GM10266 (cell line): Measurements from ENCODE around the gene MAP3K1.

Source experiments
- DNase-seq: peaks from one replicate; pipeline ENCODE4 v3.0.0; 2012; ENCODE audit errors: extremely low spot score
- TF ChIP-seq, protein P1 (sequence below): IDR thresholded peaks from 2 replicates; pipeline ENCODE4 v1.5.1; 2012; ENCODE audit warnings: mild to moderate bottlenecking, low read depth; ENCODE audit not compliant: control insufficient read depth, insufficient read depth; ENCODE audit errors: missing control alignments

Gene MAP3K1

DNA sequence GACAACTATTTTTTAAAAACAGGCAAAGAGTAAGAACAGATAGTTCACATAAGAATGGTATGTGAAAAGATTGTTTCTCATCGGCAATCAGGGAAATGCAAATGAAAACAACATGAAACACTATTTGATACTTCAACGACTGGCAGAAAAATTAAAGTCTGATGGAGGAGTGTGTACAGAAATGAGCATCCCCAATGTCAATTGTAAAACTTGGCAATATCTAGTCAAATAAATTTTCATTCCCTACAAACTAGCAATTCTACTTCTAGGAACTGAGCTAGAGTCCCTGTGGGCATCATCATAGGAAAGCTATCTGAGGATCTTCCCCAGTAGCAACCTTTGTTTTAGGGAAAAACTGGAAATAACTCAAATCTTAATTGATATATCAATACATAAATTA, 29.0 kb upstream of the MAP3K1 start:
- TF ChIP-seq, protein P1, sequence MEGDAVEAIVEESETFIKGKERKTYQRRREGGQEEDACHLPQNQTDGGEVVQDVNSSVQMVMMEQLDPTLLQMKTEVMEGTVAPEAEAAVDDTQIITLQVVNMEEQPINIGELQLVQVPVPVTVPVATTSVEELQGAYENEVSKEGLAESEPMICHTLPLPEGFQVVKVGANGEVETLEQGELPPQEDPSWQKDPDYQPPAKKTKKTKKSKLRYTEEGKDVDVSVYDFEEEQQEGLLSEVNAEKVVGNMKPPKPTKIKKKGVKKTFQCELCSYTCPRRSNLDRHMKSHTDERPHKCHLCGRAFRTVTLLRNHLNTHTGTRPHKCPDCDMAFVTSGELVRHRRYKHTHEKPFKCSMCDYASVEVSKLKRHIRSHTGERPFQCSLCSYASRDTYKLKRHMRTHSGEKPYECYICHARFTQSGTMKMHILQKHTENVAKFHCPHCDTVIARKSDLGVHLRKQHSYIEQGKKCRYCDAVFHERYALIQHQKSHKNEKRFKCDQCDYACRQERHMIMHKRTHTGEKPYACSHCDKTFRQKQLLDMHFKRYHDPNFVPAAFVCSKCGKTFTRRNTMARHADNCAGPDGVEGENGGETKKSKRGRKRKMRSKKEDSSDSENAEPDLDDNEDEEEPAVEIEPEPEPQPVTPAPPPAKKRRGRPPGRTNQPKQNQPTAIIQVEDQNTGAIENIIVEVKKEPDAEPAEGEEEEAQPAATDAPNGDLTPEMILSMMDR, result no peak

DNA sequence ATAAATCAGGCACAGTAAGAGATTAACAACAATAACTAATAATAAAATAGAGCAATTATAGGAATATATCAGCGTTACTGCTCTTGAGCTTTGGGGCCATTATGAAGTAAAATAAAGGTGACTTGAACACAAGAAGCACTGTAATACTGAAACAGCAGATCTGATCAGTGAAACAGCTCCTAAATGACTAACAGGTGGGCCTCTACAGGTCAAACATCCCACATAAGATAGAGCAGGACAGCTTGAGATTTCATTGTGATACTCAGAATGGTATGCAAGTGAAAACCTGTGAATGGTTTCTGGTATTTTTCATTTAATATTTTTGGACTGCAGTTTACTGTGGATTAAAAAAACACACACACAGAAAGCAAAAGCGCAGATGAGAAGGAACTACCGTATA, 24.0 kb upstream of the MAP3K1 start:
- TF ChIP-seq, protein P1, result no peak
- DNase-seq, result no peak

More for the DNA sequence above, 29.0 kb upstream of the MAP3K1 start:
- no peak for DNase-seq

DNA sequence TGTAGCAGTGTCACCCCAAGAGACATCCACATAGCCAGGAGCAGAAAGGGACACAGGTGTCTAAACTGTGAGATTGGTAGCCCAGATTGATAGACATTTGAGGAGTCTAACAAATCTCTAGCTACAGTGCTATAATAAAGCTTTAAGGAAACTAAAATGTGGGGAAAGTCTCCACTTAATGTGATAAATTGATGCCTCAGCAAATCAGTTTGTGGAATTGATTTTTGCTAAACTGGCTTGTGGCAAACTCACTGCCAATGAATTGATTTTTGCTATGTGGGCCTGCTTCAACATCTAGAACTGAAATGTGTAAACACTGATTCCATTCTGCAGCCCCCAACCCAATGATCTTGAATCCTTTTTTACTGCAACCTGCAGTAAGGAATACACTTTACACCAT, 16.8 kb upstream of the MAP3K1 start:
- no peak for DNase-seq
- TF ChIP-seq, protein P1, result no peak

DNA sequence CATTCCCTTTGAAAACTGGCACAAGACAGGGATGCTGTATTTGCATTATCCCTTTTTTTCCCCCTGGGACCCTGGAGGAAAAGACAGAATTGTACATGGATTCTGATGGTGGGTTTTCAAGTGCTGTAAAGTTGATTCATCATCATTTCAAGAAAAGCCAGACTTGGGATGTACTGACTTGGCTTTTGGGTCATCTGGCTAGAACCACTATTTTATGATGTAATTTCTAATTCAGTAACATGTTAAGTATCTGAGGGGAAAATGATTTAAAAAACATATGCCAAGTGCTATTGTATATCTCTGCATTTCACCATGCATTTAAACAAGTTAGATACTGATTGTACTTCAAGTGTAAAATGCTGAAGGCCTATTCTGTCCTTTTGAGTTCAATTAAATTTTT, 15.2 kb upstream of the MAP3K1 start:
- no peak for DNase-seq
- TF ChIP-seq, protein P1, result no peak

GRCh38 chr5:56801256-56801655, 14.1 kb upstream of the MAP3K1 start:
- TF ChIP-seq, protein P1, result no peak

DNA sequence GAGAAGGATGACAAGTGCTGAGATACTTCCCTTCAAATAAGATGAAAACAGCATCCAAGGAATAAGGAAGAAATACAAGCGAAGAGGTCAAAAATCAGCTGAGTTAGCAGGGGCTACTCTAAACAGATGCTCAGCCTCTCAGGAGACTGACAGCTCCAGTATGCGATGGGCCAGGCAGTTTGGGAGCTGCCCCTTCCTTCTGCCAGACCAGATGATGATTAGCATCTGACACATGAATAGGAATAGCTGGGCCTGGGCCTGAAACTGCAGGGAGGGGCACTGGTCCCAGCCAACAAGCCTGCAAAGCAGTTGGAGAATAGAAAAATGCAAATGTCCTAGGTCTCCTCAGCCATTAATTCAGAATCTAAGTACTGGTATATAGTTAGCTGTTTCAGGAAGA, 13.1 kb upstream of the MAP3K1 start:
- TF ChIP-seq, protein P1, result no peak
- no peak for DNase-seq

More at GRCh38 chr5:56801256-56801655, 14.1 kb upstream of the MAP3K1 start:
- no peak for DNase-seq

DNA sequence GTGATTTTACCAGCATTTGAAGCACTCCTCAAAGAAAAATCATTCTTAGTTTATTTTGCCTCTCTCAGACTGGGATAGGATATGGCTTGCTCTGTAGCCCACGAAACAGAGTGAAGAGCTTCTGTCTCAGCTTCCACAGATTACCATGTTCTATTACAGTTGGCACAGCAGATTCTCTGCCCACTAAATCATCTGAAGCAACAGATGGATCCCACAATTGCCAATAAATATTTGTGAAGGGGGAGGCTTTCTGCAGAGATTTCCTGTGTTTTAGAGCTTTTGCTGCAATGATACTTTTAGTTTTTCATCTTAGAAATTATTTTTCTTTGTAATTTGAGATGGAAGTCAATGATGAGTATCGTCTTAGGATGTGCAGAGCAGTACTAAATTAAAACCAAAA, 12.3 kb upstream of the MAP3K1 start:
- no peak for DNase-seq
- TF ChIP-seq, protein P1, result no peak
